ENCODE data around the gene R3HDM2. TPM values are rescaled to one million over a fixed set of nuclear protein-coding genes. Genes with fewer than 3 reads are reported as not detected.

Gene R3HDM2
- total and polyA plus RNA-seq, 2 donors (not counting 1 experiment from before 2014, with no cell fraction given), result 104 to 129 TPM

GRCh38 chr12:57430112-57430930 lies 522 bp downstream of the R3HDM2 start:
- H3K27me3 ChIP-seq (replicated peaks in 1 of 4; ENCODE audit: control extremely low read depth in 1 of 4, control insufficient read depth in 3 of 4, insufficient read depth in 4 of 4, low read length in 3 of 4), result no peaks in the 10 kb centered on the region
- intact Hi-C loops (cut with micrococcal nuclease), result loop anchor here (2.0 kb wide), 1 partner anchor 56 kb away; no protein-coding TSS in a partner anchor
- H3K4me1 ChIP-seq (ENCODE audit: control insufficient read depth in 2 of 2, insufficient read depth in 2 of 2, low read length in 2 of 2), result peaks cover 13 to 19% of the 10 kb centered on the region in 2 donors
- no peak for TF ChIP-seq CTCF (IDR thresholded peaks at IDR 0.05)
- no peak for TF ChIP-seq EZH2 (IDR thresholded peaks at IDR 0.05; ENCODE audit: borderline replicate concordance, insufficient read depth, low read depth, low read length, poor library complexity, severe bottlenecking)
- peak overlapping the region; percentile 76 for H3K9ac ChIP-seq (ENCODE audit: low read length)
- H3K27ac Mint-ChIP-seq, result peak overlapping the region; percentile 99
- peak overlapping the region; percentile 60 to 94 (median 64) for H3K4me3 ChIP-seq (ENCODE audit: control extremely low read depth in 1 of 5, extremely low read depth in 1 of 5, insufficient read depth in 1 of 5, low read depth in 2 of 5, low read length in 4 of 5)
- 1% methylated on average over 62 of the region's 74 CpGs for WGBS (ENCODE audit: insufficient coverage)
- H3K9me3 Mint-ChIP-seq (ENCODE audit: insufficient read depth), result no peaks in the 10 kb centered on the region
- no peaks in the 10 kb centered on the region for H3K36me3 ChIP-seq (replicated peaks in 1 of 2; ENCODE audit: control extremely low read depth in 1 of 2, control insufficient read depth in 1 of 2, extremely low read depth in 1 of 2, insufficient read depth in 2 of 2, low read length in 1 of 2)
- CTCF ChIA-PET, result interaction anchor here (0.8 to 1.2 kb wide), 5 partner anchors 12 to 188 kb away, joined by 3 to 10 read pairs (median 3); partner anchors contain the start of gene GLI1
- peak overlapping the region; percentile 81 for H3K4me2 ChIP-seq (replicated peaks; ENCODE audit: low read depth, low read length, poor library complexity, severe bottlenecking)
- POLR2A ChIA-PET, result interaction anchor here (0.5 to 0.6 kb wide), 4 partner anchors 27 to 336 kb away, joined by 3 to 10 read pairs (median 4); no protein-coding TSS in a partner anchor
- peaks cover 4% of the 10 kb centered on the region for H4K20me1 ChIP-seq (ENCODE audit: control insufficient read depth, insufficient read depth, low read length, poor library complexity, severe bottlenecking)
- no peaks in the 10 kb centered on the region for H3K9me3 ChIP-seq (ENCODE audit: control extremely low read depth in 1 of 3, control insufficient read depth in 2 of 3, insufficient read depth in 1 of 3, low read length in 2 of 3)
- ATAC-seq (ENCODE audit: low read depth), result peak; percentile 78
- H3K4me3 Mint-ChIP-seq, result peak overlapping the region; percentile 99
- peak; percentile 87 for DNase-seq
- H3K27ac ChIP-seq (ENCODE audit: low read length in 2 of 2), result peak overlapping the region; percentile 96
- peak overlapping the region; percentile 84 for H2AFZ ChIP-seq (ENCODE audit: insufficient read depth, low read depth, low read length, poor library complexity, severe bottlenecking)
- H3K27me3 Mint-ChIP-seq, result no peaks in the 10 kb centered on the region
- peaks cover 31% of the 10 kb centered on the region for H3K79me2 ChIP-seq (ENCODE audit: control insufficient read depth, insufficient read depth, low read length)
- peaks cover 44% of the 10 kb centered on the region for H3K4me1 Mint-ChIP-seq

All from B cell (primary cell).